Fibroblast of pulmonary artery (primary cell): ENCODE measurements around the gene PRDM16.
A peak's percentile ranks its signal among the peaks of the same experiment; 100 is the strongest.

Experiments
- DNase-seq: peaks from one replicate; pipeline ENCODE4 v3.0.0-alpha.2; 2010; ENCODE audit warnings: low read depth
- H3K4me3 ChIP-seq: replicated peaks from 2 replicates; pipeline ENCODE4 v1.5.1; 2011; ENCODE audit warnings: low read depth, mild to moderate bottlenecking, control low read depth, low read length, moderate library complexity
- TF ChIP-seq, protein P1 (sequence below): IDR thresholded peaks from 2 replicates; pipeline ENCODE4 v1.5.1; 2011; ENCODE audit warnings: mild to moderate bottlenecking, control low read depth, low read length, inconsistent platforms; ENCODE audit errors: missing control alignments

The PRDM16 gene

DNA sequence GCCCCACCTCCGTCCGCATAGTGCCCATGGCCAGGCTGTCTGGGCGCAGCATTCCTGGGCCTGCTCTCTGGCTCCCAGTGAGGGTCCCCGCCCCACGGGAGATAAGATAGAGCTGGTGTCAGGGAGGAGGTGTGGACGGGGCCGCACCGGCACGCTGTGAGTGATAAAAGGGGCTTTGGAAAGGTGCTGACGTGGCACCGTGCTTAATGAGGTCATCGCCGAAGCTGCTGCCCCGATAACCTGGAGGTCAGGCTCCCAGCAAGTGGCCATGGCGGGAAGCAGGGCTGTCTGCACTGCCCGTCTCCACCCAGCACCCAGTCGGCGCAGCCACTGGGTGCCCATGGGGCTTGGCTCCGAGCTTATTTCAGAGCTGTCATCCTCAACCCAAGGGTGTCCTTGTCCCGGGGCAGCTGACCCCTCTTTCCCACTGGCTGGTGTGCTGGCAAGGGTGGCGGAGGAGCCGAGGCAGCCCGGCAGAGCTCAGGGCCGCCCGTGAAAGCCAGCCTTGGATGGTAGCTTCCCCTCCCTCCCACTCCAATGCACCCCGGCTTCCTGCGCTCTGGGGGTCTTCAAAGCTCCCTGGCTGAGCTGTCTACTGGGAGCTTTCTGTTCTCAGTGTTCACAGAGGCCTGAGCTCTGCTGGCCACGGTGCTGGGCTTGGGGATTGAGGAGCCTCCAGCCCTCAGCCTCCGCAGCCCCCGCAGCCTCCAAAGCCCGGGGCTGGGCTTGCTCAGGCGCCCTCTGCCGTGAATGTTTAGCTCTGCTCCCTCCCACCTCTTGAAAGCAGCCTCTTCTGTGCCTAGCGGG is 280.4 kb downstream of the PRDM16 start:
- peak; percentile 17 for DNase-seq
- no peak overlapping the region for H3K4me3 ChIP-seq

DNA sequence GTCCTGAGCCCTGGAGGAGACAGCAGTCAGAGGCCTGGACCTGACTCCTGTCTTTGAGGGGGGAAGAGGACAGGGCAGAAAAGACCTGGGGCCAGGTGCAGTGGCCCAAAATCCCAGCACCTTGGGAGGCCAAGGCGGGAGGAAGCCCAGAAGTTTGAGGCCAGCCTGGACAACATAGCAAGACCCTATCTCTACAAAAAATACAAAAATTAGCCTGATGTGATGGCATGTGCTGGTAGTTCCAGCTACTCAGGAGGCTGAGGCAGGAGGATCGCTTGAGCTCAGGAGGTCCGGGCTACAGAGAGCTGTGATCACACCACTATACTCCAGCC is 280.9 kb downstream of the PRDM16 start:
- TF ChIP-seq, protein P1, sequence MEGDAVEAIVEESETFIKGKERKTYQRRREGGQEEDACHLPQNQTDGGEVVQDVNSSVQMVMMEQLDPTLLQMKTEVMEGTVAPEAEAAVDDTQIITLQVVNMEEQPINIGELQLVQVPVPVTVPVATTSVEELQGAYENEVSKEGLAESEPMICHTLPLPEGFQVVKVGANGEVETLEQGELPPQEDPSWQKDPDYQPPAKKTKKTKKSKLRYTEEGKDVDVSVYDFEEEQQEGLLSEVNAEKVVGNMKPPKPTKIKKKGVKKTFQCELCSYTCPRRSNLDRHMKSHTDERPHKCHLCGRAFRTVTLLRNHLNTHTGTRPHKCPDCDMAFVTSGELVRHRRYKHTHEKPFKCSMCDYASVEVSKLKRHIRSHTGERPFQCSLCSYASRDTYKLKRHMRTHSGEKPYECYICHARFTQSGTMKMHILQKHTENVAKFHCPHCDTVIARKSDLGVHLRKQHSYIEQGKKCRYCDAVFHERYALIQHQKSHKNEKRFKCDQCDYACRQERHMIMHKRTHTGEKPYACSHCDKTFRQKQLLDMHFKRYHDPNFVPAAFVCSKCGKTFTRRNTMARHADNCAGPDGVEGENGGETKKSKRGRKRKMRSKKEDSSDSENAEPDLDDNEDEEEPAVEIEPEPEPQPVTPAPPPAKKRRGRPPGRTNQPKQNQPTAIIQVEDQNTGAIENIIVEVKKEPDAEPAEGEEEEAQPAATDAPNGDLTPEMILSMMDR: no peak
- no peak overlapping the region for H3K4me3 ChIP-seq
- no peak for DNase-seq

More for the DNA sequence above, 280.4 kb downstream of the PRDM16 start:
- TF ChIP-seq, protein P1: peak; percentile 33

DNA sequence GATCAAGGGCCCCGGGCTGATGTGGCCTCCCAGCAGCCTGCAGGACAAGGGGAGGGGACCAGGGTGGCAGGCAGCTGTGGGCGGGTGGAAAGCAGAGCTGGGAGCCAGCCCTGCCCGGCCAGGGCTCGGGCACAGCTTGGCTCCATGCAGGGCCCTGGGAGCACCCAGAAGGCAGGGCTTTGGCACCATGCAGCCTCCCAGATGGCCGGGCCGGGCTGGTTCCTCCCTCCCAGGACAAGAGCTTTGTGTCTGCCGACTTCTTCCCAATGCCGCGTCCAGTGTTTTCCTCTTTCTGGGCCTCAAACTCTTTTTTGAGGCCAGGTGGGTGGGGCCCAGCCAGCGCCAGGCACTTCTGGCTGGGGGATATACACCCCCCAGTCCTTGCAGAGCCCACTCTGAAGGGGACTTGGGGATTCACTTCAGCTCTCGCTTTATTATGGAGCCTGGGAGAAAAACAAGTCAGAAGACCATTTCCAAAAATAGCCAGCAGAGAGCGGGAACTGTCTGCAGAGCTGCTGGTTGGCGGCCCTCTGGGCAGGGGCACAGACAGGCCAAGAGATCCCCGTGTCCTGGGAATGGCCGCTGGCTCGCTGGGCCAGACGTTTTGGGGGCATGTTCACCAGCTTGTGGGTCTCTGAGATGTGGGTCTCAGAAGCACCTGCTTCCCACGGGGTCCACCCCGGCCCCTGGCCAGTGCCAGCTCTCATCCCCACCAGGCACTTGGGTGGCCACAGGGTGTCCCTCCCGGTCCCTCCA is 281.7 kb downstream of the PRDM16 start:
- DNase-seq: no peak
- TF ChIP-seq, protein P1: no peak
- H3K4me3 ChIP-seq: no peak overlapping the region

DNA sequence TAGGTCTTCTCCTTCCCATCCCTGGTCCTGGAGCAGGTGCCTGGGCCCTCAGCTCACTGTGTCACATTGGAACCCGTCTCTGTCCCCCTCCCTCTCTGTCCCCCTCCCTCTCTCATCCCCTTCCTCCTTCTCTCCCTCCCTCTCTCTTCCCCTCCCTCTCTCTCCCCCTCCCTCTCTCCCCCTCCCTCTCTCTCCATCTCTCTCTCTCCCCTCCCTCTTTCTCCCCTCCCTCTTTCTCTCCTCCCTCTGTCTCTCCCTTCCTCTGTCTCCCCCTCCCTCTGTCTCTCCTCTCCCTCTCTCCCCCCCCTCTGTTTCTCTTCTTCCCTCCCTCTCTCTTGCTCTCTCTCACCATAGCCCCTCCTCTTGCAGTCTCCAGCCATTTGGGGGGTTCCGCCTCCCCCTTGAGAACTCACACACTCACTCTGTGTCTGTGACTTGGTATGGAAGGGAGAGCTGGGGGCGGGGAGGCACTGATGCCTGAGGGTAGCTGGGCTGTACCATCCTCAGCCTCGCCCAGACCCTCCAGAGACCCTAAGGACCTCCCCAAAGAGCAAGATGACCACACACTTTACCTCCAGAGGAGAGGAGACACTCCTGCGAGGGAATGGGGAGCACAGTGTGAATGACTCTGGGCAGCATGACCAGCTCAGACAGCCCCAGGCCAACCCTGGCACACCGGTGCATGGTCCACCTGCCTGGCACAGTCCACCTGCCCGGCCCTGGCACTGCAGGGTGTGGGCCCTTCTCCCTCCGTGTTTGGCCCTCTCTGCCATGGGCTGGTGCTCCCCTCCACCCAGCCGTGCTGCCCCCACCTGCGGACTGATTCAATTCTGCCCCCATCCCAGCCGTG is 282.7 kb downstream of the PRDM16 start:
- TF ChIP-seq, protein P1: no peak
- no peak for DNase-seq
- H3K4me3 ChIP-seq: no peak overlapping the region

DNA sequence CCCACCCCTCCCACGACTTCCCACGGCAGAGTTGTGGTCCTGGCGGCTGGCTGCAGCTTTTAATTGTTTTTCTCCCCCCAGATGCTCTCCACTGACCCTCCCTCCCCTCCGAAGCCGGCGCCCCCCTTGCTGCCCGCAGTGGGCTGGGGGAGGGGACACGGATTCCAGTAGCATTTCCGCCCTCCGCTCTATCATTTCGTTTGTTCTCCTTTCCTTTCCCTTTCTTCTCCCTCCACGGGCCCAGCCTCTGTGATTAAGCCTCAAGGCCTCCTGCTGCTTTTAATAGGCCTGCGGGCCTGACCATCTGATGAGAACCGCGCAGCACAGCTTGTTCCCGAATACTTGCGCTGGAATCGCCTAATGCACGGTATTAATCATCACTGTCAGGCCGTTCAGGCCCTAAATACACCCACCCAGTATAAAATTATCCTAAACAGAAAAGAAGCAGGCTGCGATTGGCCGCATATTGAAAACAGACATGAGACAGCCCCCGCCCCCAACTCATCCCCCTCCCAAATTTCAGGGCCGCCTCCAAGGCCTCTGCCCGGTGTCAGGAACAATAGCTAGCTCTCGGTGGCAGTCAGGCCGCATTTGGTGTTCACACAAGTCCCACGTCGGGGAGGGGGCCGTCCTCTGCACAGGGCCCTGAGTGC is 283.4 kb downstream of the PRDM16 start:
- peak; percentile 52 for DNase-seq
- TF ChIP-seq, protein P1: no peak

DNA sequence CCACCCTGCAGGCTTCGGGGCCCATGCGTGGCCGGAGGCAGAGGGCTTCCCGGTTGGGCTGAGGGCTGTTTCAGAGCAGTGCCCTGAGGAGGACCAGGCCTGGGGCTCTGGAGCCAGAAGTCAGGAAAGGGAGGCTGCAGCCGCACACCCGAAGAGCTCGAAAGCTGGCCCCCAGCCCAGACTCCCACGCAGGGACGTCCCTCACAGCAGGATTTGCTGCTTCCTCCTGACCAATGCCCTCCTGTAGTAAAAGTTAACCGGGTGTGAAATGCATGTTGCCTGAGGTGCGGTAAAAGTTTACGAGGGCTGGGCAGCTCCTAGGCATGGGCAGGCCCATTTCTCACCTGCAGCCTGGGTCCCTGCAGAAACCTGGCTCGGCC is 283.9 kb downstream of the PRDM16 start:
- no peak overlapping the region for H3K4me3 ChIP-seq
- TF ChIP-seq, protein P1: no peak
- peak; percentile 53 for DNase-seq

More for the DNA sequence above, 283.4 kb downstream of the PRDM16 start:
- H3K4me3 ChIP-seq: no peak overlapping the region
